Psoas muscle (tissue), 8 donors: ENCODE data around the gene IFIT3. TPM values are rescaled to one million over a fixed set of nuclear protein-coding genes. Genes with fewer than 3 reads are reported as not detected.
A peak's percentile ranks its signal among the peaks of the same experiment; 100 is the strongest.
"Not testable (repeated sequence)": the region's sequence is repeated elsewhere in the genome, so short reads cannot be mapped to it uniquely, and the experiment has no call there.

Experiments
- ATAC-seq, 4 donors: fragments of 200-7000 bp; cut with Tn5 transposase; one replicate each; pipeline ENCODE4 v1.9.1; 2020; ENCODE audit warnings: moderate library complexity in 3 of 4, mild to moderate bottlenecking in 2 of 4
- DNase-seq, 2 donors: peaks; one replicate each; pipeline ENCODE4 v3.0.0-alpha.2; 2020
- H3K27ac ChIP-seq: fragments of 200-600 bp; one replicate; pipeline ENCODE4 v1.8.0; 2022
- H3K27me3 ChIP-seq, 3 donors: fragments of 200-600 bp in 1 of 3; one replicate each; pipeline versions ENCODE4 v1.6.1 to v1.8.0; 2013 to 2022; ENCODE audit warnings: low read length in 2 of 3, mild to moderate bottlenecking in 2 of 3, moderate library complexity in 1 of 3; ENCODE audit not compliant: insufficient read depth in 3 of 3
- H3K36me3 ChIP-seq, 2 donors: fragments of 200-600 bp in 1 of 2; one replicate each; pipeline versions ENCODE4 v1.6.1 to v1.8.0; 2013 to 2022; ENCODE audit warnings: low read depth in 1 of 2, mild to moderate bottlenecking in 1 of 2, moderate library complexity in 1 of 2; ENCODE audit not compliant: insufficient read depth in 1 of 2
- H3K4me1 ChIP-seq: fragments of 200-600 bp; one replicate; pipeline ENCODE4 v1.8.0; 2022
- H3K4me3 ChIP-seq: fragments of 200-600 bp; one replicate; pipeline ENCODE4 v1.8.0; 2022; ENCODE audit warnings: mild to moderate bottlenecking
- H3K9me3 ChIP-seq: fragments of 200-600 bp; one replicate; pipeline ENCODE4 v1.8.0; 2022
- CTCF ChIP-seq: fragments of 200-600 bp; IDR thresholded peaks from one replicate; pipeline ENCODE4 v1.8.0; 2022; ENCODE audit warnings: antibody characterized with exemption
- WGBS, 3 donors: extraction: QIAGEN DNeasy Blood & Tissue Kit; methylation state at CpG; one replicate each; pipeline versions ENCODE4 v1.1.6 to v1.1.7; 2013; 5-methylcytosine and 5-hydroxymethylcytosine counted together
- intact Hi-C, 2 donors: fragments of 100-400 bp; cut with DNase I; formaldehyde crosslinking; loops; one replicate each; pipeline versions ENCODE4 v1.11.0 to v1.14.2; 2022
- polyA plus RNA-seq, 3 donors: library from polyadenylated mRNA; stranded (reverse); fragments of 200-250 nt; gene quantifications; one replicate each; pipeline ENCODE4 v1.2.3, GENCODE V29; 2013
- total RNA-seq, 4 donors: library from RNA; stranded (reverse); fragmentation: NEBNext Ultra II Directional in 2 of 4; extraction: Animal tissue kit (Norgen Biotek cat#: 25700) in 2 of 4; gene quantifications; one replicate each; pipeline versions ENCODE4 v1.2.1 to v1.2.4, GENCODE V29; 2021 to 2023
- donor health status: healthy with polysubstance abuse.
- donor health status: DM: no; HTN: no; CAD: no; lungs with moderate emphysema.
- donor health status: Bipolar disorder and iron deficiency.
- donor health status: healthy.
- donor health status: DM: yes; HTN: yes; CAD: no.
- donor health status: DM: no; HTN: no; CAD: no.
- donor health status: DM: no; HTN: no; CAD: no.
- donor health status: DM: yes; HTN: yes; CAD: no.

IFIT3 gene
- total and polyA plus RNA-seq, 7 donors = 2.0 to 7.1 (median 4.6) TPM

DNA sequence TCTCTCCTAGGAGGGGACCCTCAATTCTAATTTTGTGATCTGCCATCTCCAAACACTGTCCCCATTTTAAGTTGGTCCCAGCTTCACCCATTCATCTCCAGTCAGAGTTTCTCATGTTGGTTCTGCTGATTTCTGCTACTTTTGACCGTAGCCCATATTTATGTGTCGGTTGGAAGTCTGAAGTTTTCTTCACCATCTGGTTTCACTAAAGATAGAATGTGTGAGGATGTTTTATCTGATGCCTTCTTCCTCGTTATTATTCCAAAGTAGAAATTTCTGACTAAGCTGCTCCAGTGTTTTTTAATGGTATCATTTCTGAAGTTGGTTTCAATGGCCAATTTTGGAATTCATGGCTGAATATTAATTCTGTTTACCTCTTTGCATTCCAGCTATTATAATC lies 47.3 kb upstream of the IFIT3 start:
- Histone ChIP-seq H3K4me1 (peaks cover 49% of the 10 kb centered on the region), H3K27me3 (no peaks in the 10 kb centered on the region), H3K9me3 (no peaks in the 10 kb centered on the region), H3K4me3 (no peak overlapping the region), H3K27ac (no peak overlapping the region), H3K36me3 (no peaks in the 10 kb centered on the region)
- 85 to 92% (median 86%) methylated on average over 3 of the region's 3 CpGs for WGBS, 3 donors
- ATAC-seq (no peak), DNase-seq (no peak)
- no peak for TF ChIP-seq CTCF
- intact Hi-C loops = no loop called here

DNA sequence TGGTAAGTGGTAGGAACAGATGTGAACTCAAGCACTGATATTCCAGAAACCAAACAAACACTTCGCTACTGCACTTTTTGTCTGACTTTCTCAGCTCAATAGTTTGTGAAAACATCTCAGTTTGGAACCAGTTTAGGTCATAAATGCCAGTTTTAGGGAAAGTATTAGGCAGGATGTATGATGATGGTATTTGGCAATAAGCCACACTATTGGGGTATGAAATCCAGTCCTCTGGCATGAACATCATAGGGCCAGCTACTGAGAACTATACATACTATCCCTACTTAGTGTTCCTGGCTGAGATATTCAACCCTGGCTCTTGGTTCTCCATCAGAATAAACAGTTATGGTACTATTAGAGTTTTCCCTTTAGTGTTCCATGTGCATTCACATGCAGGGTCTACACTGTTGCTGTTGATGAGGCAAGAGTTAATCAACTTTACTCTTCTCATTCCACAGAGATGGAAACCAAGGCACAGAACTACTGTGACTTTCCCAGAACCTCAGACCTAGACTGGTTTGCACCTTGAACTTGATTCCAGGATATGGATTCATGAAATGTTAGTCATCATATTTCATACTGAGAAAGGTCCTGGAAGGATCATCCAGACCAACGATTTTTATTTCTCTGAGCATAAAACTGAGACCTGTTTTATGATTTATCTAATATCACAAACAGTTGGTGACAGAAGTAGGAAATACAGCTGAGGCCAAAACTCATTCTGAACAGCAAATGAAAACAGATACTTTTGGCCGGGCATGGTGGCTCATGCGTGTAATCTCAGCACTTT lies 46.0 kb upstream of the IFIT3 start:
- TF ChIP-seq CTCF = no peak
- Histone ChIP-seq H3K36me3 (no peaks in the 10 kb centered on the region), H3K9me3 (no peaks in the 10 kb centered on the region), H3K27me3 (no peaks in the 10 kb centered on the region), H3K27ac (no peak overlapping the region), H3K4me3 (no peak overlapping the region), H3K4me1 (peaks cover 41% of the 10 kb centered on the region)
- ATAC-seq (no peak), DNase-seq (no peak)
- intact Hi-C loops = loop anchor here in 1 of 2 donors (1.0 kb wide), 1 partner anchor 50 kb away; no protein-coding TSS in a partner anchor
- 47 to 70% (median 48%) methylated on average over 4 of the region's 4 CpGs for WGBS, 3 donors

DNA sequence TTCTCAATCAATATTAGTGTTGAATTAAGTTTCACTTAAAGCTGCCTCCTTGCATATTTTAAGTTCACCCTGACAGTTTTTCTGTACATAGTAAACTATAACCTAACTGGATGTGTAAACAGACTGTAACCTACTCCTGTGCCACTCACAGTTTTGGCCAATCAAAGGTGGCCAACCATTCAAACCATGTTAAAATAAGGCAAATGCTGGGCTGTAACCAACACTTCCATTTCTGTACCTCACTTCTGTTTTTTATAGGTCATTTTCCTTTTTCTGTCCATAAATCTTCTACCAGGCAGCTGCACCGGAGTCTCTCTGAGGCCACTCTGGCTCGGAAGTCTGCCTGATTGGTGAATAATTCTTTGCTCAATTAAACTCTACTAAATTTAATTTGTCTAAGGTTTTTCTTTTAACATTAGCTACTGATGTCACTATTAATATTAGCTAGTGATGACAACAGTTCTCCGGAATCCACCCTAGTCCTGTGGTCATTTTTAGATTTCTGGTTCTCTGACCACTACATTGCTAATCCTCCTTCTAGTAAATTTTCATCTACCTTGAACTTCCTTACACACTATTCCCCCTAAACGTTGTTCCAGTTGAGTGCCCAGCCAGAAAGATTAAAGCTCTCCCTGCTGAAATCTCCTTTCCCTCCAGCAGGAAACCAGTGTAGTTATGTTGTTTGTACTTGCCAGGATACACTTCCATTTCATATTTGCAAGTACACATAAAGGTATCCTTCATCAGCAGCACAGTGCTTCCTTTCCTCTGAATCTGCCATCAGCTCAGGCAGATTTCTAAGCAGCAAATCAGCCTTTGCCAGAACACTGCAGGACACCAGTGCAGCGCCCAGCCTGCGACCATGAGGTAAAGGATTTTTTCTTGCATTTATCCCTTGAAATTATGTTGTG lies 44.5 kb upstream of the IFIT3 start:
- DNase-seq = no peak
- Histone ChIP-seq H3K27ac (peak overlapping the region; percentile 65), H3K4me3 (no peak overlapping the region), H3K27me3 (no peaks in the 10 kb centered on the region), H3K4me1 (peaks cover 32% of the 10 kb centered on the region), H3K36me3 (no peaks in the 10 kb centered on the region), H3K9me3 (no peaks in the 10 kb centered on the region)
- WGBS, 3 donors = 12 to 25% (median 19%) methylated on average over 6 of the region's 6 CpGs
- intact Hi-C loops = no loop called here
- peak; percentile 51 to 86 (median 70) for ATAC-seq
- TF ChIP-seq CTCF = no peak

- DNase-seq (peak; percentile 42 to 70), ATAC-seq (peak; percentile 57 to 82 (median 76))
- TF ChIP-seq CTCF = no peak
- Histone ChIP-seq H3K4me1 (peaks cover 25% of the 10 kb centered on the region), H3K36me3 (no peaks in the 10 kb centered on the region), H3K4me3 (no peak overlapping the region), H3K27ac (peak overlapping the region; percentile 65), H3K27me3 (no peaks in the 10 kb centered on the region), H3K9me3 (no peaks in the 10 kb centered on the region)
- intact Hi-C loops = no loop called here
- WGBS, 3 donors = 17 to 23% (median 18%) methylated on average over 4 of the region's 4 CpGs
Measured at GRCh38 chr10:89283936-89284475, 43.8 kb upstream of the IFIT3 start.

- H3K4me1 ChIP-seq = peaks cover 18% of the 10 kb centered on the region
- intact Hi-C loops, ATAC-seq, H3K9me3 ChIP-seq, DNase-seq, H3K36me3 ChIP-seq, H3K27me3 ChIP-seq, H3K4me3 ChIP-seq: not testable (repeated sequence)
- H3K27ac ChIP-seq = peak overlapping the region; percentile 65
- 92 to 94% (median 93%) methylated on average over 6 of the region's 6 CpGs for WGBS, 3 donors
Measured at GRCh38 chr10:89284711-89285110, 43.1 kb upstream of the IFIT3 start.

DNA sequence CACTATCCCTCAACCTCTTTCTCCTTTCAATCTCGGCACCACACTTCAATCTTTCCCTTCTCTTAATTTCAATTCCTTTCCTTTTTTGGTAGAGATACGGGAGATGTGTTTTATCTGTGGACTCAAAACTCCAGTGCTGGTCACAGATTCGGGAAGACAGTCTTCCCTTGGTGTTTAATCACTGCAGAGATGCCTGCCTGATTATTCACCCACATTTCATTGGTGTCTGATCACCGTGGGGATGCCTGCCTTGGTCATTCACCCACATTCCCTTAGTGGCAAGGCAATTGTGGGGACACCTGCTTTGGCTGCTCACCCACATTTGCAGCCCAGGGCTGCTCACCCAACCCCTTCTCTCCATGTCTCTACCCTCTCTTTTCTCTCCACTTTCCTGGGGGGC lies 42.5 kb upstream of the IFIT3 start:
- DNase-seq, H3K4me3 ChIP-seq, ATAC-seq, H3K9me3 ChIP-seq, intact Hi-C loops, H3K27ac ChIP-seq, H3K27me3 ChIP-seq, H3K36me3 ChIP-seq: not testable (repeated sequence)
- H3K4me1 ChIP-seq = peaks cover 18% of the 10 kb centered on the region
- WGBS, 3 donors = 68 to 81% (median 79%) methylated on average over 4 of the region's 4 CpGs
